GM10847 (cell line): ENCODE measurements around the gene ECT2L.

Source experiments
- POLR2A ChIP-seq: IDR thresholded peaks from 2 replicates; pipeline ENCODE4 v1.6.1; 2011; ENCODE audit not compliant: insufficient read length; ENCODE audit errors: extremely low read depth

Gene ECT2L

DNA sequence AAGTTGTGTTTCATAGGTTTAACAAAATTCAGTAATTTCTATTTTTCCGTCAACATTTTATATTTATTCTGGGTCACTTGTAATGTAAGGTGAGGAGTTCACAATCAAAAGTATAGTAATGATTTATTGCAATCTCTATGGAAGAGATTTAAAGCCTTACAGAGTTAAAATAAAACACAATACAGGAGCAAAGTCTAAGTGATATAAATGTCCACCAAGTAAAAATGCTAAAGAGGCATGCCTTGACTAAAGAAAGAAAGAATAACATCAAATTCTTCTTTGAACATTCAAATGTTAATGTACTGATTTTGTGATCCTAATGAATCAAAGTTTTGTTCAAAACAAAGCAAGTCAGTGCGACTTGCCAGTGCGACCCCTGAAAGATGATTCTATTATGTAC, 130.7 kb downstream of the ECT2L start:
- TF ChIP-seq POLR2A: no peak

DNA sequence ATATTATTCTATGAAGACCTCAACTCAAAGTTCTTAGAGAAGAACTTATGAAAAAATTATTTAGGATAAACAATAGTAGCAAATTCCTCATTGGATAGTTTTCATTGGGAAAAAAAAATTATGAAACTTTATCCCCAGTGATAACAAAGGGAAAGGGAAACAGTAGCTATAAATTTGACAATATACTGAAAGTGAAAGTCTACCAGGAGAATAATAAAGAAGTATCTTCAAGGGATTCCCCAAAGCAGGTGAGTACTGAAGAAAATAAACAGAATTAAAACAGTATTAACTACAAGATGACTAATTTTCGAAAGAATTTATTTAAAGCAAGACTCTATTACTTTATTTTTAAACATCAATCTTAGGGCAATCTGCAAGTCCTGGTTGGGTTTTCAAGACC, 135.8 kb downstream of the ECT2L start:
- no peak for TF ChIP-seq POLR2A

DNA sequence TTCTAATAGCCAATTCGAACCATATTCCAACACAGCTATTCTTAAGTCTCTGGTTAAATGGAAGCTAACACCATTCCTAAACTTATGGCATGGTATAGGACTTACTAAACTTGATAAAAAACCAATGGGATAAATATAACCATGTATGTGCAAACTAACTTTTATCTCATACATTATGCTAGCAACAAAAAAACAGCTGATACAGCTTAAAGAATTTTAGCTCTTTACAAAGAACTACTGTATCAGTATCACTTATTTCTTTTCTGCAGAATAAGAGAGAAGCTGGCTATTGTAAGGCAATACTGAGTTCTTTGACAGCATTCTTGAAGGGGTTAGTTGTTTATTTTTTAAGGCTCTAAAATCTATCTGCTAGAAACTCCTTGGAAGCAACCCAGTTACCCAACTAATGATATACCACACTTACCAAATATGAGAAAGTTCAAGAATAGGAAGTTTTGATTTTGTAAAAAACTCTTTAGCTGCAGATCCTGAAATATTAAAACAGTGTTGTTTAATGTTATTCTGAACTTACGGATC, 147.3 kb downstream of the ECT2L start:
- no peak for TF ChIP-seq POLR2A

DNA sequence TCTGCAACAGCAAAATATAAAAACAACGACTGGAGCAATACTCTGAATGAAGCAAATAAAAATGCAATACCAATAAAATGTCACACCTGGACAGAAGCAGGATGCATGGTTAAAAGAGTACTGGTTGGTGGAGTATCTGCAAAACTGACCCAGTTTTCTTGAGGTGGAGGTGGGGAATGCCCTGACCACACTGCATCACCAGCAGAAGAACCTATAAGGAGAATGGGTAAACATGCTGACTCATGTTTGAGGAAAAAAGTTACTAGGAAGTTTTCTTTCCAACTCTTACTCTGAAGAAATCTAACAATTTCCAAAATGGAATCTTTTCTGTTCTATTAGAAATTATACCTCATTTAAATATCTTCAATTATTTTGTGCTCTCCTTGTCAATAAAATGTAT, 148.5 kb downstream of the ECT2L start:
- no peak for TF ChIP-seq POLR2A

DNA sequence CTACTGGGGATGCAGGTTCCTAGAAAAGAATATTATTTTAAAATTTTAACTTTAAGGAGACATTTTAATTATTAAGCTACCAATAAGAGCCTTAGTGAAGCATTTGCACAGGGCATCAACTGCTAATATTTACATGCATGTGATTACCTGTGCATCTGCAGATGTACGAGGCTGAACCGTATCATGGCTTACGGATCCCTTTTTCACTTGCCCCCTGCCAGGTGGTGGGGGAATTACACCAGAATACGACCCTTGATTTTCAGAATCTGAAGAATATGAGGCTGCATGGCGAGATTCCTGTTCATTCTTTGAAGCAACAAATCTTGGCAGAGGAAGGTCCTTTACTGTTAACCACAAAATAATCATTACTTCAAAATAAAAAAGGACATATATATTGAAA, 149.5 kb downstream of the ECT2L start:
- no peak for TF ChIP-seq POLR2A

DNA sequence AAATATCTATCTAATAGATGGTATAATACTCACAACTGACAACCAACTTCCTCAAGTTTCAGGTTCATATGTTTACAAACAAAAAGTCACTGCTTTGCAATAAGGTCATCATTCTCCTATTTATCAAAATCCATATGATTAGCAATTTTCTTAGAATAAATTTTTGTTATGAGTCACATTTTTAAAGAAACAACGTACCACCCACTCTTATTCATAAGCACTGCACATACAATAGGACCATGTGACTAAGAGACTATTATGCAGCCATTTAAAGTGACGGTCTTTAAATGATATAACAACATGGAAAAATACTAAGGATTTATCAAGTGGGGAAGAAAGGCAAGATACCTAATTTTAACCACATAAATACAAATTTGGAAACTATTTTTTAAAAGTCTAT, 152.1 kb downstream of the ECT2L start:
- no peak for TF ChIP-seq POLR2A

DNA sequence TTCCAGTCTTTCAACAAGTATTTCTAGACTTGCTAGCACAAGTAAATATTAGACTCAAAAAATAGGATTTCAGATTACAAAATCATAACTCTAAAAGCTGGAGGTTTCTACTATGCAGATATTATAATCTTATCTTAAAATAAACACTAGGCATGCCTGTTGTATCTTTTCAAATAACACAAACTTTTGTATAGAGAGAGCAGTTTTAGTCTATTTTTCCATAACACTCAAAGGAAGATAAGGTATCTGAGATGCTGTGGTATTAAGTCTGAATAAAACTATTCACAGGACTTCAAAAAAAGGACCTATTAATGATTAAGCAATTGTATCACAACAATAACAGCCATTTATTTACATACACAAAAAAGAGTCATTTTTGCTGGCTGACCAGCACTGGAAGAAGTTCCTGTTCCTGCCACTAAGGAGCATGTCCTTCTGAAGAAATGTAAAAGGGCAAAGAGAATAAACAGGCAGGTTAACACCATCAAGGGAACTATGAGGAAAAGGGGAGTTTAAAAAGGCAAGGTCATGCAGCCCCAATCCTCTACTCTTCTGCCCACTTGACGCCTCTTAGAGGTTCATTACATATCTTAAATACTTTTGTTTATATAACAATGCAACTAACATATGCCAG, 152.8 kb downstream of the ECT2L start:
- no peak for TF ChIP-seq POLR2A

DNA sequence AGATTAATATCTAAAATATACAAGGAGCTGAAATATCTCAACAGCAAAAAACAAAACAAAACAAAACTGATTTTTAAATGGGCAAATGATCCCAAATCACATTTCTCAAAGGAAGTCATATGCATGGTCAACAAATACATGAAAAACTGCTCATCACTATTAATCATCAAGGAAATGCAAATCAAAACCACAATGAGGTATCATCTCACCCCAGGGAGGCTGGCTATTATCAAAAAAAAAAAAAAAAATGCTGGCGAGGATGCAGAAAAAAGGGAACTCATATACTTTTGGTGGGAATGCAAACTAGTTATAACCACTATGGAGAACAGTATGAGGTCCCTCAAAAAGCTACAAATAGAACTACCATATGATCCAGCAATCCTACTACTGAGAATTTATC, 157.6 kb downstream of the ECT2L start:
- TF ChIP-seq POLR2A: no peak
